CD8-positive, alpha-beta memory T cell (primary cell): Measurements from ENCODE around the gene CCDC88B. TPM values are rescaled to one million over a fixed set of nuclear protein-coding genes. Genes with fewer than 3 reads are reported as not detected.

Experiments used
- CTCF ChIA-PET: fragments of 350-600 bp; sonication (Branson Sonifier 250); formaldehyde crosslinking; loops from one replicate; lab custom pipeline; 2021; ENCODE audit warnings: antibody characterized with exemption; lab: Charles Lee
- POLR2A ChIA-PET: fragments of 350-600 bp; sonication (Branson Sonifier 250); formaldehyde crosslinking; loops from one replicate; lab custom pipeline; 2021; ENCODE audit warnings: antibody characterized with exemption; lab: Charles Lee
- DNase-seq, 5 donors: peaks; one replicate each; pipeline versions ENCODE4 v3.0.0 to v3.0.0-alpha.2; 2020 to 2022; ENCODE audit warnings: mixed read lengths in 1 of 5
- H3K27ac ChIP-seq: one replicate; pipeline ENCODE4 v1.7.0; 2013; ENCODE audit warnings: low read depth, mild to moderate bottlenecking, low read length, moderate library complexity
- H3K27me3 ChIP-seq: 2 replicates; pipeline ENCODE4 v1.7.0; 2013; ENCODE audit warnings: low read length, mild to moderate bottlenecking; ENCODE audit not compliant: insufficient read depth, poor library complexity, severe bottlenecking
- H3K36me3 ChIP-seq: 2 replicates; pipeline ENCODE4 v1.7.0; 2013; ENCODE audit warnings: mild to moderate bottlenecking, low read length, moderate library complexity; ENCODE audit not compliant: insufficient read depth
- H3K4me1 ChIP-seq: 2 replicates; pipeline ENCODE4 v1.7.0; 2013; ENCODE audit warnings: mild to moderate bottlenecking, low read length, moderate library complexity; ENCODE audit not compliant: insufficient read depth
- H3K4me3 ChIP-seq: 2 replicates; pipeline ENCODE4 v1.7.0; 2013; ENCODE audit warnings: mild to moderate bottlenecking, low read length
- H3K9me3 ChIP-seq: 2 replicates; pipeline ENCODE4 v1.7.0; 2013; ENCODE audit warnings: mild to moderate bottlenecking, low read length
- H3K27ac Mint-ChIP-seq, 8 donors: one replicate each; pipeline ENCODE4 v1.8.0; 2020 to 2021; ENCODE audit warnings: mixed read lengths in 8 of 8, mild to moderate bottlenecking in 6 of 8, inconsistent platforms in 3 of 8, moderate library complexity in 3 of 8
- H3K27me3 Mint-ChIP-seq, 2 donors: one replicate each; pipeline ENCODE4 v1.8.0; 2020 to 2021; ENCODE audit warnings: mixed read lengths in 2 of 2, mild to moderate bottlenecking in 1 of 2, moderate library complexity in 1 of 2
- H3K36me3 Mint-ChIP-seq, 3 donors: one replicate each; pipeline ENCODE4 v1.8.0; 2020 to 2021; ENCODE audit warnings: mixed read lengths in 3 of 3, inconsistent platforms in 1 of 3, mild to moderate bottlenecking in 1 of 3
- H3K4me1 Mint-ChIP-seq, 3 donors: one replicate each; pipeline ENCODE4 v1.8.0; 2020 to 2021; ENCODE audit warnings: mixed read lengths in 3 of 3, inconsistent platforms in 1 of 3, mild to moderate bottlenecking in 1 of 3
- H3K4me3 Mint-ChIP-seq, 7 donors: one replicate each; pipeline ENCODE4 v1.8.0; 2020 to 2021; ENCODE audit warnings: mixed read lengths in 7 of 7, mild to moderate bottlenecking in 6 of 7, moderate library complexity in 4 of 7, inconsistent platforms in 2 of 7
- H3K9me3 Mint-ChIP-seq, 5 donors: one replicate each; pipeline ENCODE4 v1.8.0; 2020 to 2022; ENCODE audit warnings: mixed read lengths in 5 of 5, mild to moderate bottlenecking in 3 of 5, moderate library complexity in 2 of 5, inconsistent platforms in 1 of 5
- polyA plus RNA-seq: library from polyadenylated mRNA; unstranded; fragments of 300-500 nt; fragmentation: Illumina TruSeq; gene quantifications from one replicate; pipeline ENCODE4 v1.2.3, GENCODE V29; 2021
- total RNA-seq, 2 experiments: library from RNA; stranded (reverse); gene quantifications; one replicate each; pipeline ENCODE4 v1.2.3, GENCODE V29; 2021

CCDC88B gene
- total and polyA plus RNA-seq, 3 experiments from 2014 or later = 45.6 to 105 (median 101) TPM

DNA sequence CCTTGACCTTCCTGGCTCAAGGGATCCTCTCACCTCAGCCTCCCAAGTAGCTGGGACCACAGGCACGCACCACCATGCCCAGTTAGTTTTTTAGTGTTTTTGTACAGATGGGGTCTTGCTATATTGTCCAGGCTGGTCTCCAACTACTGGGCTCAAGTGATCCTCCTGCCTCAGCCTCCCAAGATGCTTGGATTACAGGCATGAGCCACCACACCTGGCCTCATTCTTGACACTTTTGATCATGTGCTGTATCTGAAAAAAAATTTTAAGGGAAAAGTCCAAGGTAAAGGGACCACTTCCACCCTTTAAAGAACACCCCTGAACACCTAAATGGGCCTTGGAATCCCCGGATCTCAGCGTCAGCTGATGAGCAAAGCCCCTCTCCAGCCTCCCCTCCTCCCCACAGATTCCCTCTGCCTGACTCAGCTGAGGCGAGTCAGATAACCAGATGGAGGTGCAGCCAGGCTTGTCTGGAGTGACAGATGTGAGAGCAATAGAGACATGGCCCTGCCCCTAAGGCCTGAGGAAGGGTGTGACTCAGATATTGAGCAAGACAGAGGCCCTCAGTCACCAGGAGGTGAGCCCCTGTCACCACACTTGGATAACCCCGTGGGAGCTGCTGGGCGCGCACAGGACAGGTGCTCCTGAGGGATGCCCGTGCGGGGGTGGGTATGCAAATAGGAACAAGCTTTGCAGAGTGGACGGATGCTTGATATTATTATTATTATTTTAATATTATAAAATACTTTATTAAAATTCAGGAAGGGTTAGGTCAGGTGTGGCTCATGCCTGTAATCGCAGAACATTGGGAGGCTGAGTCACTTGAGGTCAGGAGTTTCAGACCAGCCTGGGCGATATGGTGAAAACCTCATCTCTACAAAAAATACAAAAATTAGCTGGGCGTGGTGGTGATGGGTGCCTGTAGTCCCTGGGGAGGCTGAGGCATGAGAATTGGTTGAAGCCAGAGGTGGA, 5.0 kb upstream of the CCDC88B start:
- Histone ChIP-seq H3K27ac (no peak overlapping the region), H3K27me3 (no peaks in the 10 kb centered on the region), H3K4me3 (no peak overlapping the region), H3K9me3 (no peaks in the 10 kb centered on the region), H3K36me3 (no peaks in the 10 kb centered on the region), H3K4me1 (peaks cover 26% of the 10 kb centered on the region)
- no peak for DNase-seq
- Mint-ChIP-seq H3K4me1 (peaks cover 26 to 38% (median 32%) of the 10 kb centered on the region in 3 donors), H3K27me3 (no peaks in the 10 kb centered on the region), H3K9me3 (no peaks in the 10 kb centered on the region), H3K27ac (no peak overlapping the region), H3K36me3 (peaks cover 0 to 22% (median 5%) of the 10 kb centered on the region in 3 donors), H3K4me3 (peak overlapping the region in 1 of 7 donors; percentile 16)
- ChIA-PET POLR2A (no interaction called here), CTCF (interaction anchor here (7.2 kb wide), 1 partner anchor 17 kb away, joined by 61 read pairs; the partner anchor contains the start of genes PRDX5 and TRMT112)

DNA sequence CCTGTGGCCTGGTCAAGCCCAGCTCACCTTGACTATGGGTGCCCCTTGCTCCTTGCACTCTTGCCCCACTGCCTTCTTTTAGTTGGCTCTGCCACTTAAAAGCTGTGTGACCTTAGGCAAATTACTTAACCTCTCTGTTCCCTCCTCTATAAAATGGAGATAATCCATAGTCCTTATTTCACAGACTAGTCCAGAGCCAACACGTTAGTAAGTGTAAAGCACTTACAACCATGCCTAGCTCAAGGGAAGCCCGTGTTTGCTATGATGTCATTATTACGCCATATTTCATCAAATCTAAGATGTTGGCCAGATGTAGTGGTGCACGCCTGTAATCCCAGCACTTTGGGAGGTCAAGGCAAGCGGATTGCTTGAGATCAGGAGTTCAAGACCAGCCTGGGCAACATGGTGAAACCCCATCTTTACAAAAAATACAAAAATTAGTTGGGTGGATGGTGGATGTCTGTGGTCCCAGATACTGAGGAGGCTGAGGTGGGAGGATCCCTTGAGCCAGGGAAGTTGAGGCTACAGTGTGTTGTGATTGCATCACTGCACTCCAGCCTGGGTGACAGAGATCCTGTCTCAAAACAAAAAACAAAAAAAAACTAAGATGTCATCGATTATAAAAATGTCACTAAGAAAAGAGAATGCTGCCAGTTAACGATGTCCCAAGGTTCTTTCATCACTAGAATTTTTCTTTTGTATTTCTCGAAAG, 2.3 kb upstream of the CCDC88B start:
- POLR2A ChIA-PET = no interaction called here
- H3K9me3 ChIP-seq = no peaks in the 10 kb centered on the region
- H3K27me3 Mint-ChIP-seq = no peaks in the 10 kb centered on the region
- H3K36me3 ChIP-seq = no peaks in the 10 kb centered on the region
- H3K9me3 Mint-ChIP-seq = no peaks in the 10 kb centered on the region
- H3K27me3 ChIP-seq = no peaks in the 10 kb centered on the region
- H3K4me3 ChIP-seq = no peak overlapping the region
- CTCF ChIA-PET = interaction anchor here (0.5 to 6.7 kb wide), 2 partner anchors 20 to 1413 kb away, joined by 3 to 42 read pairs; partner anchors contain the start of genes PRDX5 and TRMT112
- H3K4me1 Mint-ChIP-seq = peaks cover 30 to 53% (median 33%) of the 10 kb centered on the region in 3 donors
- peak overlapping the region; percentile 14 to 99 (median 74) for H3K27ac Mint-ChIP-seq
- no peak overlapping the region for H3K27ac ChIP-seq
- DNase-seq = no peak
- H3K4me1 ChIP-seq = peaks cover 32% of the 10 kb centered on the region
- peak overlapping the region in 1 of 7 donors; percentile 37 for H3K4me3 Mint-ChIP-seq
- H3K36me3 Mint-ChIP-seq = peaks cover 0 to 32% (median 5%) of the 10 kb centered on the region in 3 donors

DNA sequence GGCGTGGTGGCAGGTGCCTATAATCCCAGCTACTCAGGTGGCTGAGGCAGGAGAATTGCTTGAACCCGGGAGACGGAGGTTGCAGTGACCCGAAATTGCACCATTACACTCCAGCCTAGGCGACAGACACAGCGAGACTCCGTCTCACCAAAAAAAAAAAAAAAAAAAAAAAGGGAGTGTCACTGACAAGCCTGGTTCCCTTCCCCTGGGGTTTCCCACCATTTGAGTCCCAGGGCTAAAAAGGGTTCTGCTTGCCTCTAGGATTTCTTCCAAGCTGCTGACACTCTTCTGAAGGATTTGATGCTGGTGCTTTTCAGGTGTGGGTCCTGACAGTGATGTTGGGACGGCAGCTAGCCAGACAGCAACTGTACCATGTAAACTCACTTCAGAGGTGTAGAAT, 1.3 kb upstream of the CCDC88B start:
- no peaks in the 10 kb centered on the region for H3K9me3 ChIP-seq
- no peak overlapping the region for H3K27ac ChIP-seq
- peak overlapping the region; percentile 92 to 99 (median 96) for H3K27ac Mint-ChIP-seq
- no peaks in the 10 kb centered on the region for H3K9me3 Mint-ChIP-seq
- H3K36me3 ChIP-seq = peaks cover 7% of the 10 kb centered on the region
- no peaks in the 10 kb centered on the region for H3K27me3 ChIP-seq
- peaks cover 0 to 2% of the 10 kb centered on the region in 2 donors for H3K27me3 Mint-ChIP-seq
- H3K4me1 ChIP-seq = peaks cover 32% of the 10 kb centered on the region
- no peak for DNase-seq
- H3K4me3 Mint-ChIP-seq = peak overlapping the region in 6 of 7 donors; percentile 59 to 91 (median 87)
- ChIA-PET CTCF (interaction anchor here (6.7 kb wide), 1 partner anchor 21 kb away, joined by 42 read pairs; the partner anchor contains the start of genes PRDX5 and TRMT112), POLR2A (interaction anchor here (0.7 to 2.6 kb wide), 2 partner anchors 21 to 570 kb away, joined by 15 to 28 read pairs; partner anchors contain the start of genes PRDX5, TRMT112 and ZFTA)
- peaks cover 30 to 57% (median 33%) of the 10 kb centered on the region in 3 donors for H3K4me1 Mint-ChIP-seq
- no peak overlapping the region for H3K4me3 ChIP-seq
- H3K36me3 Mint-ChIP-seq = peaks cover 0 to 33% (median 5%) of the 10 kb centered on the region in 3 donors

DNA sequence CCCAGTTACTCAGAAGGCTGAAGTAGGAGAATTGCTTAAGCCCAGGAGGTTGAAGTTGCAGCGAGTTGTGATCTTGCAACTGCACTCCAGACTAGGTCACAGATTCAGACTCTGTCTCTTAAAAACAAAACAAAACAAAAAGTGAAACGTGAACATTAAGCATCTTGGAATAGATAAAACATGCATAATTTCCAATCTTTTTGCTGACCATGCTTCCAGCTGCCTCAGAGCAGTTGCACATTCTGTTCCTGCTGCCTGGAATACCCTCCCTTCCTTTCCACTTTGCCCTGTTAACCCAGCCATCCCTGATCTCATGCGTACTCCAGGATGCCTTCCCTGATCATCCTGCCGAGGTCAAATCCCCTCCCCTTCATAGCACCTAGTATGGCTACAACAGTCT, 718 bp upstream of the CCDC88B start:
- DNase-seq = no peak
- peaks cover 7% of the 10 kb centered on the region for H3K36me3 ChIP-seq
- Mint-ChIP-seq H3K27me3 (peaks cover 0 to 2% of the 10 kb centered on the region in 2 donors), H3K4me1 (peaks cover 30 to 57% (median 33%) of the 10 kb centered on the region in 3 donors), H3K4me3 (peak overlapping the region; percentile 80 to 95 (median 88)), H3K27ac (peak overlapping the region; percentile 92 to 99 (median 96)), H3K9me3 (no peaks in the 10 kb centered on the region), H3K36me3 (peaks cover 0 to 36% (median 5%) of the 10 kb centered on the region in 3 donors)
- peak overlapping the region; percentile 67 for H3K27ac ChIP-seq
- ChIA-PET CTCF (interaction anchor here (1.1 to 6.7 kb wide), 4 partner anchors 8 to 133 kb away, joined by 3 to 42 read pairs (median 4); partner anchors contain the start of genes PRDX5 and TRMT112), POLR2A (interaction anchor here (1.0 to 2.6 kb wide), 2 partner anchors 21 to 131 kb away, joined by 3 to 28 read pairs; partner anchors contain the start of genes PRDX5 and TRMT112)
- peaks cover 32% of the 10 kb centered on the region for H3K4me1 ChIP-seq
- peak overlapping the region; percentile 46 for H3K4me3 ChIP-seq
- H3K27me3 ChIP-seq = no peaks in the 10 kb centered on the region
- no peaks in the 10 kb centered on the region for H3K9me3 ChIP-seq

DNA sequence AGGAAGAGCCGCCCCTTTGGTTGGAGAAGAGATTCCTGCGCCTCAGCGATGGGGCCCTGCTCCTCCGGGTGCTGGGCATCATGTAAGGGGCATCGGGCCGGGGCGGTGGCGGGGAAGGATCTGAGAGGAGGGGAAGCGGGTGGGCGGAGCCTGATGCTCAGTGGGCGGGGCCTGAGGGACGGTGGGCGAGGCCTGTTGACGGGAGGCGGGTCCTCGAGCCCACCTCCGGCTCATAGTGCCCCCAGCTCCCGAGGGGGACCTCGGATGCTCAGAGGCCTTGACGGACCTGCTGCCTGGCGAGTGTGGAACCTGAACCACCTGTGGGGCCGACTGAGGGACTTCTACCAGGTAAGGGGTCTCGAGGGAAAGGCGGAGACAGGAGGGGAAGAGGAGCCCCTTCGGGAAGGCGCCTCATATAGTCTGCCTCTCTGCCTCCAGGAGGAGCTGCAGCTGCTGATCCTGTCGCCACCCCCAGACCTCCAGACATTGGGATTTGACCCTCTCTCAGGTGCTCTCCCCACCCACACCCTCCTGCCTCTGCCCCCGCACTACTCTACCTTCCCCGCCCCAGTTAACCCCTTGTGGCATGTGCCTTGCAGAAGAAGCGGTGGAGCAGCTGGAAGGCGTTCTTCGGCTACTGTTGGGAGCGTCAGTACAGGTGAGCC, 799 bp downstream of the CCDC88B start:
- Mint-ChIP-seq H3K27ac (peak overlapping the region; percentile 92 to 99 (median 96)), H3K27me3 (peaks cover 0 to 2% of the 10 kb centered on the region in 2 donors), H3K4me3 (peak overlapping the region; percentile 80 to 95 (median 88)), H3K9me3 (no peaks in the 10 kb centered on the region), H3K36me3 (peaks cover 0 to 45% (median 7%) of the 10 kb centered on the region in 3 donors), H3K4me1 (peaks cover 34 to 62% (median 37%) of the 10 kb centered on the region in 3 donors)
- ChIA-PET CTCF (interaction anchor here (0.6 to 6.7 kb wide), 7 partner anchors 9 to 136 kb away, joined by 3 to 42 read pairs (median 10); partner anchors contain the start of genes PRDX5 and TRMT112), POLR2A (interaction anchor here (2.1 to 2.6 kb wide), 2 partner anchors 23 kb away, joined by 16 to 28 read pairs; partner anchors contain the start of genes PRDX5 and TRMT112)
- Histone ChIP-seq H3K4me1 (peaks cover 32% of the 10 kb centered on the region), H3K27me3 (no peaks in the 10 kb centered on the region), H3K4me3 (peak overlapping the region; percentile 46), H3K36me3 (peaks cover 7% of the 10 kb centered on the region), H3K9me3 (no peaks in the 10 kb centered on the region), H3K27ac (peak overlapping the region; percentile 67)
- DNase-seq = peak; percentile 67 to 85 (median 76)

DNA sequence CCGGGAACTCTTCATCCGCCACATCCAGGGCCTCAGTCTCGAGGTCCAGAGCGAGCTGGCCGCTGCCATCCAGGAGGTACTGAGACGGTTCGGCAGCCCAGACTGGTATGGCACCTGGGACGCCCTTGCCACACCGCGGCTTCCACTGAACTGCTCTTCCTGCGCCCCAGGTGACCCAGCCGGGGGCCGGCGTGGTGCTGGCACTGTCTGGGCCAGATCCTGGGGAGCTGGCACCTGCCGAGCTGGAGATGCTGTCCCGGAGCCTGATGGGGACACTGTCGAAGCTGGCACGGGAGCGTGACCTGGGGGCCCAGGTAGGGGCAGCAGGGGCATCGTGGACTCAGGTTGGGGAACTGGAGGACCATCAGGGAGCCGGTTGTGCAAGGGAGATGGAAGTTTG, 1.4 kb downstream of the CCDC88B start:
- Histone ChIP-seq H3K27me3 (no peaks in the 10 kb centered on the region), H3K4me1 (peaks cover 32% of the 10 kb centered on the region), H3K4me3 (no peak overlapping the region), H3K36me3 (peaks cover 7% of the 10 kb centered on the region), H3K9me3 (no peaks in the 10 kb centered on the region), H3K27ac (no peak overlapping the region)
- Mint-ChIP-seq H3K27me3 (peaks cover 0 to 2% of the 10 kb centered on the region in 2 donors), H3K9me3 (no peaks in the 10 kb centered on the region), H3K4me1 (peaks cover 34 to 59% (median 37%) of the 10 kb centered on the region in 3 donors), H3K27ac (peak overlapping the region in 6 of 8 donors; percentile 73 to 99 (median 90)), H3K4me3 (peak overlapping the region in 6 of 7 donors; percentile 38 to 95 (median 86)), H3K36me3 (peaks cover 0 to 47% (median 7%) of the 10 kb centered on the region in 3 donors)
- ChIA-PET POLR2A (interaction anchor here (2.1 kb wide), 1 partner anchor 24 kb away, joined by 16 read pairs; the partner anchor contains the start of genes PRDX5 and TRMT112), CTCF (interaction anchor here (0.6 to 6.7 kb wide), 7 partner anchors 9 to 137 kb away, joined by 3 to 42 read pairs (median 10); partner anchors contain the start of genes PRDX5 and TRMT112)
- no peak for DNase-seq
